Raji (cell line): ENCODE data around the gene PDZK1IP1.

ENCODE experiments used
- POLR2A ChIP-seq: IDR thresholded peaks from 2 replicates; pipeline ENCODE4 v1.6.1; 2011; ENCODE audit warnings: low read depth, low read length, control low read depth; ENCODE audit not compliant: insufficient read depth

The PDZK1IP1 gene

DNA sequence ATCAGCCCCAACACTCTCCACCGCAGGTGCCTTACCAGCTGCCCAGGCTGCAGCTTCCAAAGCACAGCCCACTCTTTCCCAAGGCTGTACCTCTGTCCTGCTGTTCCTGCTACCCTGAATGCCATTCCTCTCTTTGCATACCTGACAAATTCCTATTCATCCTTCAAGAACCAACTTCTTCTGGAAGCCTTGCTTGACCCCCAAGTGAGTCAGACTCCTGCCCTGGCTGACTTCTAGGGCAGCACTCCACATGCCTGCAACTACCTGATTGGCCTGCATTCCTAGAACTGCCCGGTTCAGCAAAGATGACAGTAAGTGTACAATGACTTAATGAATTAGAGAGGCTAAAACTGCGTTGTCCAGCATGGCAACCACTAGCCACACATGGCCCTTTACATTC is 20.8 kb upstream of the PDZK1IP1 start:
- TF ChIP-seq POLR2A, result no peak

DNA sequence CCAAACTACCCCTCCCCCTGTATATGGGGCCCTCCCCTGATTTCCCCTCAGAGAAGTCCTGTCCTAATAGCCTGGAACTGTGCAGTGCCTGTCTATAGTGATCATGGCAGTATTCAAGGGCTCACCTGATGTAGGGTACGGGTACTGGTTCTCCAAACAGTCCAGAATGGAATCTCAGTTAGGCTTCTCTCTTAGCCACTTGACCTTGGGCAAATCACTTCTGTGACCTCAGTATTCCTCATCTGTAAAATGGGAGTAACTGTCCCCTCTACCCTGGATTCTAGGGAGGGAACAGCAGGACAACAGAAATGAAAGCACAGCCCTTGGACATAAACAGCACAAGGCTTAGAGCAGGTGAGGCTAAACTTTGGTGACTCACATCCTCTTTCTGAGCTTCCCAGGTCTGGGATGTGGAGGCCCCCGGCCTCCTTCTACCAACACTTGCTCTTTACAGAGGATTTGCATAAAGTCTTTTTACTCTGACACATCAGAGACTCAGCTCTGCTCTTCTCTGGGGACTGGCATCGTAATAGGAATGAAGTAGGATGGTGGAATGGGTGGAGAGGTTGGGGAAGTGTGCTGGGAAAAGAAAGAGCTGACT is 20.0 kb upstream of the PDZK1IP1 start:
- TF ChIP-seq POLR2A, result no peak

DNA sequence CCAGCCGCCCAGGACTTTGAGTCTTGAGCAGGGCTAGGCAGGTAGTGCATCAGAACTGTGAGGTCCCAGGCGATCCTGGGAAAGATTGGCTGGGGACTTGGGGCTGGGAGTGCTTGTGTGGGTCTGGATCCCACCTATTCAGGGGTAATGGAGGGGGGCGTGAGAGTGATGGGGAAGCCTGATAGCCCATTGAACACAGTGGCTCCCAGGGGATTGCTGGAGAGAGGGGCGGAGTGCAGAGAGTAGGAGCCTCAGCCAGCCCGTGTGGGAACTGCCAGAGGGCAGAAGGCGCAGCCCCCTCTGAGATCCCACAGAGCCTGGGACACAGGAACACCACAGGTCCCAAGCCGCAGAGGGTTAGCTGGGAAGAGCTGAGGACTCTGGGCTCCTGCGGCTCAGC is 19.3 kb upstream of the PDZK1IP1 start:
- no peak for TF ChIP-seq POLR2A

DNA sequence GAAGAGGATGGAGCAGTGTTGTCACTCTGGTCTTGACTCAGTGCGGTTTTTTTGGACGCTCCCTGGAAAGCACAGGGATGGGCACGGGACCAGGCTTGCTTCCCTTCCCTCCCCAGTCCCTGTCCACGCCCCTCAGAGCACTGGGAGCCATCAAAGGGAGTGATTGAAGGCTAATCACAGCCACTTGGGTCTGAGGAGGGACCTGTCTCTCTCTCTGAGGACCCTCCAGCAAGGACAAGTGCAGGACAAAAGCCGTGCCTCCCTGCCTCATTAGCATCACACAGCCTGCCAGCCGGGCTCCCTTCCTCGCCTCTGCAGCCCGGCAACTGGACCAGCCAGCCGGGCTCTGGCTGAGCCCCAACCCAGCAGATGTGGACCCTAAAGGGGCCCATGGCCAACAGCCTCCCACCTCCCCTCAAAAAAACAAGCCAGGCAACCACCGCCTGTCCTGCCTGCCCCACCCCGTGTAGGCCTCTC is 18.6 kb upstream of the PDZK1IP1 start:
- no peak for TF ChIP-seq POLR2A

DNA sequence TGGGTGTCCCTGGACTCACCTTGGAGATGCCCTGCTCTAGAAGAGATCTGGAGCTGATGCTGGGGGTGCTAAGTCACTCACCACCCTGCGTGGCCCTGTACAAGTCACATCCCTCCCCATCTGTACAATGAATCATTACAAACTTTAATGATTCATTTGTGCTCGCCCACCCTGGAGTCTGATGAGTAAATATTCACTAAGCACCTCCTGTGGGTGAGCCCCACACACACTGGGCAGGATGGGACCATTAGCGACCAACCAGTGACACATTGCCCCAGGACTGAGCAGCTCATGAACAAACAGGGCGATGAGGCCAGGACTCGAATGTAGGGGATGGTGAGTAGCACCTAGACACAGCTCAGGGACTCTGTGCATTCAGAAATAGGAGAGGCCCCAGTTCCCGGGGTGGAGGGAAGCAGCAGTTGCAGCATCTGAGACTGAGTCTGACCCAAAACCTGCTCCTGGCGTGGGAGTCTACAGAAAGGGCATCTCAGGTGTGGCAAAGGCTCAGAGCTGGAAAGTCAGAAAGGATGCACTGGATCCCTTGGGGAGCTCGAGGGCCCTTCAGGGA is 18.1 kb upstream of the PDZK1IP1 start:
- TF ChIP-seq POLR2A, result no peak

DNA sequence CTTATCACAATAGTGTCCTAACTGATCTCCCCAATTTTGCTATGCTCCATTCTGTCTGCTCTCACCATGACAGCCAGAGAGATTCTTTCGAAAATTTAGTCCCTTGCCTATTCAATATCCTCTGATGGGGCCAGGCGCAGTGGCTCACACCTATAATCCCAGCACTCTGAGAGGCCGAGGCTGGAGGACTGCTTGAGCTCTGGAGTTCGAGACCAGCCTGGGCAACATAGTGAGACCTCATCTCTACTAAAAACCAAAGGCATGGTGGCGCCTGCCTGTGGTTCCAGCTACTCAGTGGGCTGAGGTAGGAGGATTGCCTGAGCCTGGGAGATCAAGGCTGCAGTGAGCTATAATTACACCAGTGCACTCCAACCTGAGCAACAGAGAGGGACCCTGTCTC is 16.1 kb upstream of the PDZK1IP1 start:
- no peak for TF ChIP-seq POLR2A

DNA sequence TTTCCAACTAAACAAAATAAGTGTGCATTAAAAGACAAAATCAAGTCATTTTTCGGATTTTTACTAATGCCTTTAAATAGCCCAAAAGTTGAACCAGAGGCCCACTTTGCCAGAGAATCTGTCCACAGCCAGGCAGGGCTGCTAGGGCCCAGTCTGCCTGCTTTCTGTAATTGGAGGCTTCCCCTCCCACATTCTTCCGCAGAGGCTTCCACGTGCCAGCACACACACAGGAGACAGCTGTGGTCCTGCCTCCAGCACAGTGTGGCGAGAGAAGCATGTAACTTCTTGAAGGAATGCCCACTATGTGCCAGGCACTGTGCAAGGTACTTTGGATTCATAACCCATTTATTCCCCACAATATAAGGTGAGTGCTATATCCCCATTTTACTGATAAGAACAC is 11.3 kb upstream of the PDZK1IP1 start:
- no peak for TF ChIP-seq POLR2A

DNA sequence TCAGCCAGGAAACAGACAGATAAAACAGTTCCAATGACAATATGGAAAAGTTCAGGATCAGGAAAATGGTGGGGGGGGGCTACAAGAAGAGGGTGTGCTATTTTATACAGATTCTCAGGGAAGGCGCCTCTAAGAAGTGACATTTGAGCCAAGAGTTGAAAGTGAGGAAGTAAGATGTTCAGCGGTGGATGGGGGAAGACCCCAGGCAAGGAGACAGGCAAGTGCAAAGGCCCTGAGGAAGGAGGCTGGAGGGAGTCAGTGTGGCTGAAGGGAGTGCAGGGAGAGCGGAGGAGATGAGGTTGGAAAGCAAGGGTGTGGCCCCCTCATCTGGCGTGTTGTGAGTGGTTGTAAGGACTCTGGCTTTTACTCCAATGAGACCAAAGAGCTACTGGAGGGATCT is 8.4 kb upstream of the PDZK1IP1 start:
- TF ChIP-seq POLR2A, result no peak

DNA sequence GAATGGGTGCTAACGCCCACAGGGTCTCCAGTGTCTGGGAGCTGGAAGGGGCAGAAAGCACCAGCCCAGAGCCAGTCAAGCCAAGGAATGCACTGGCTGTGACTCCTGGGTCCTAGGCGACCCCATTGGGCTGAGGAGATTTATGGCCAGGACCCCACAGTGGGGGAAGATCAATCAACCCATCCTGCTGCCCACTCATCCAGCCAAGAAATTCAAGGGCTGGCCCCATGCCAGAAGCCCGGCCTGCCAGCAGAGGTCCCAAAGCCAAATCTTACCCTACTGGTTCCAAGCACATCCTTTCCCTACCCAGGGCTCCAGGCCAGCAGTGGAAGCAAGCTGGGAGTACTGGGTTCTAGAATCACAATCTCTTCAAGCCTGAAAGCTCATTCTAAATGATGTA is 6.8 kb upstream of the PDZK1IP1 start:
- TF ChIP-seq POLR2A, result no peak

DNA sequence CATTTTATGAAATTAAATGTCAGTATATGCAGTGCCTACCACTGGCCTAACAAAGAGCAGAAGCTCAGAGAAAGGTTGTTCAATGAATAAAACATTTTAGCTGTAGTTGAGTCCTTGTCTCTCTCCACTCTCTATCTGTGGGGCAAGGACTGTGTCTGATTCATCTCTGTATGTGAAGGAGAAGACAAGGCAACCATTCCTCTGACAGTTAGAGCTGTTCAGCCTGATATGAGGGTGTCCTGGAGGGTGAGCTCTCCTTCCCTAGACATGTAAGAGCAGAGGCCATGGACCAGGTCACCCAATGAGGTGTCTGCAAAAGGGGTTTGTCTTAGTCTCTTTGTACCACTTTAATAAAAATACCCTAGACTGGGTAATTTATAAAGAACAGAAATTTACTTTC is 4.5 kb upstream of the PDZK1IP1 start:
- no peak for TF ChIP-seq POLR2A

DNA sequence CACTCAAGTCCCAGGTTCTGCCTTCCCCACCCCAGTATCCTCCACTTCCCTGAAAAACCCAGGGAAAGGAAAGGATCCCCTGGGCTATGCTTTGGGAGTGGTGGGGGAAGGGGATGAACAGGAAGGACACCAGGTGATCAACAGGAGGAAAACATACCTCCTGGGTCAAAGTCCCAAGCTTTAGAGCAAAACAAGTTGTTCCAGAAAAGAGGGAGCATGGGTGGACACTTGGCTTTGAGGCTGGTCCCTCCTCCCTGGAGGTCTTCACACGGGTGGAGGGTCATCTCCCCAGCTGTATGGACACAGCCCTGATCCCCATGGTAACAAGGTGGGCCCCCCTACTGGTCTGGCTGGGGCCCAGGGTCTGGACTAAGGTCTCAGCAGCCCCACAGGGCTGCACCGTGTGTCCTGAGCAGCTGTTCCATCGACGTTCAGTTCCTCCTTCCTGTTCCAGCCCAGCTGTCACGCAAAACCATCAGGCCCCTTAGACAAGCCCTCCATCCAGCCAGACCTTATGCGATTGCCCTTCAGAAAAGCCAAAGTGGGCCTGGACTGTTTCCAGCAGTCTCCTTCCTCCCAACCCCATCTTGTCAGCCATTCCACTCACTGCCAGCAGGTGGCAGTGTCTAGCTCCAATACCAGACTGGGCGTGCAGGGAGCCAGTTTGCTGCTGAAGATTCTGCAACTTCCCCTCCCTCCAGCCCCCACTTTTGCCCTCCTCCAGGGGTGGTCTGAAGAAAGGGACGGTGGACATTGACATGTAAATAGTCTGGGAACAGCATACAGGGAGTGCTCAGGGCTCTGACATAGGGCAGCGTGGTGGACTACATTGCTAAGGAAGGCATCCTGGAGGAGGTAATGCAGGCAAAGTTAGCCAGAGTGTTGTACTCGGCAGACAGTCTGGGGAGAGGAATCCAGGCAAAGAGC is 2.9 kb upstream of the PDZK1IP1 start:
- TF ChIP-seq POLR2A, result no peak

DNA sequence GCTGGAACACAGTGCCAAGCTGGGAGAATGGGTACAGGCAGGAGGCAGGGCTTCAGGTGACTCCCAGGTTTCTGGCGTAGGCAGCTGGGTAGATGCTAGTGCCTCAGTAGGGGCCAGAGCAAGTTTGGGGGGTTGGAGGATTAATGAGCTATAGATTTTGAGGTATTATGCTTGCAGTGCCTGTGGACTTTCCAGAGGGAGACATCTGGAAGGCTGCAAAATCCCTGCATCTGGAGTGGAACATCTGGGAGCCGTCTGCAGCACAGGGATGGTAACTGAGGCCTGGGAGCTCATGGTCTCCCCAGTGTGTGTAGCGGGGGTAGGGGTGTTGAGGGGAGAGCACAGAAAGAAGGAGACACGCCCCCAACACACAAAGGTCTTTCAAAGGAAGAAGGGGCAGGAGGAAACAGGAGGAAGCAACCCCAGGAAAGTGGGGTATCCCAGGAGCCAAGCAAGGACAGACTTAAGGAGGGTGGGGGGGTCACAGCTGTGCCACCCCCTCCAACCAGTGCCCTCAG is 2.2 kb upstream of the PDZK1IP1 start:
- no peak for TF ChIP-seq POLR2A

DNA sequence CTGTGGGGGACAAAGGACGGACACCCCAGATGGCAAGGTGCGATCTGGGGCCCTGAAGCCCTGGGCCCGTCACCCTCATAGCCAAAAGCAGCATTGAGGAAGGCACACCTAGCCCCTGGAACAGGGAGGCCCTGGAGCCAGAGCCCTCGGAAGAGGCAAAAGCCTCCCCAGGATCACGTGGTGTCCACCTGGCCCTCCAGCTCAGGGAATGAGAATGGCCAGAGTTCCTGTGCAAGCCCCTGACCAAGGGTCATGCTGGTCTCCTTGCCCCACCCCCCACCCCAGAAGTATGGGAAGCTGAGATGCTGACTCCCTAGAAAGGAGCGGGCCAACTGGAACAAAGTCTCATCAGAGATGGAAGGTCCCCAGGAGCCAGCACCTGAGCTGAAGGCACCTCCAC is 1.0 kb upstream of the PDZK1IP1 start:
- no peak for TF ChIP-seq POLR2A

DNA sequence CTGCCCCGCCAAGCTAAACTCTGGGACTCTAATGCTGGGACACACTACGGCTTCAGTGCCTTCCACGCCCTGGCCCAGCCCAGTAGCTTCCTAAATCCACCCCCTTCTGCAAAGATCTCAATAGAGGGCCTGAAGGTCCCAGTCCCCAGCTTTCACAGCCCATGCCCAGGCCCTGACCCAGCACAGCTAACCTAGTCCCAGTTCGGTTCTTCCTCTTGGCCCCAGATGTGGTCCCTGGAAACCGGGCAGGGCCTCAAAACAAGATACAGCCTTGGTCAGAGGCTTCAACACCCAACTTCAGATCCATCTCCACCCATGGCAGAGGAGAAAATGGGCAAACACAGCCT is 646 bp upstream of the PDZK1IP1 start:
- no peak for TF ChIP-seq POLR2A

DNA sequence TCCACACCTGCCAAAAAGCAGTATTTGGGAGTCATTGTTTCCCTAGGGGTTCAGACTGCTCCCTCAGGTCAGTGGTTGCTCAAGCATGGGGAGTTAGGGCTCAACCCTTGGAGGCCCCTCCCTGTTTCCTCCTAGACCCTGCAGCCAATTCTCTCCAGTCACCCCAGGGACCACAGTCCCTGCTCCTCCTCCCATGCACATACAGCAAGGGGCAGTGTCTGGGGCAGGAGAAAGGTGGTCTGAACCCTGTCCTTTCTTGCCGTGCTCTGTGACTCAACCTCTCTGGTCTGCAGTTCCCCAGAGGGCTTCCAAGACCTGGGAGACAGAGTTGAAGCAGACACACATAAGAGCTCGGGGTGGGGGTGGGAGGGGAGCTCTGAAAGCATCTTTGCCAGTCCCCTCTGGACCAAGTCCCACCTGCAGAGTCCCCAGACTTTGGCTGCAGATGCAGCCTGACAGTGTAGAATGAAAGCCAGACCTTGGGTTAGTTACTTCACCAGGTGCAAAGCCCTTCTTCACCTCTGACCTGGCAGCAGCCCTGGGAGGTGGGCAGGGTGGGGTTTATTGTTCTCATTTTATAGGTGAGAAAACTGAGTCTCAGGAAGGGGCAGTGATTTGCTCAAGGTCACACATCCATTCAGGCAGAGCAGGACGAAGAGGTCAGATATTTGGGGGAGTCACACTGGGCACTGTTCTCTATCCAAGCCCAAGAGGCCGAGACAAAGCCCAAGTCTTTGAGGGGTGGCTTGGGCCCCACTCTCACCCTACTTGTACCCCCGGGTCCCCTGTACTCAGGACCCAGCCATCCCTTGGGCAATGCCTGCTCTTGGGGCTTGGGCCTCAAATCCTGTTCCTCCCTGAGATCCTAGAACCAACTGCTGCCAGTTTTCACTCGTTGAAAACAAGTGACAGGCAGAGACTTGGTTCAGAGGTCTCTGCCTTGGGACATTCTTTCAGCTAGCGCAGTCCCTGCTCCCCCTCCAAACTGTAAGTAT is 748 bp downstream of the PDZK1IP1 start:
- no peak for TF ChIP-seq POLR2A
